Ishikawa (cell line): ENCODE data around the gene PTCRA.

Experiments
- CEBPB ChIP-seq: IDR thresholded peaks from 2 replicates; pipeline ENCODE4 v1.6.1; 2012
- EP300 ChIP-seq: IDR thresholded peaks from 2 replicates; pipeline ENCODE4 v1.6.1; 2012; ENCODE audit warnings: borderline replicate concordance
- FOXM1 ChIP-seq: IDR thresholded peaks from 2 replicates; pipeline ENCODE4 v1.6.1; 2012; ENCODE audit warnings: low read depth, borderline replicate concordance
- MAX ChIP-seq: IDR thresholded peaks from 2 replicates; pipeline ENCODE4 v1.6.1; 2012
- NFIC ChIP-seq: IDR thresholded peaks from 2 replicates; pipeline ENCODE4 v1.6.1; 2012
- REST ChIP-seq: IDR thresholded peaks from 2 replicates; pipeline ENCODE4 v1.6.1; 2012; ENCODE audit warnings: low read depth, mild to moderate bottlenecking
- TAF1 ChIP-seq: IDR thresholded peaks from 2 replicates; pipeline ENCODE4 v1.6.1; 2012; ENCODE audit warnings: low read depth, mild to moderate bottlenecking
- USF1 ChIP-seq: IDR thresholded peaks from 2 replicates; pipeline ENCODE4 v1.6.1; 2012
- YY1 ChIP-seq: IDR thresholded peaks from 2 replicates; pipeline ENCODE4 v1.6.1; 2012; ENCODE audit warnings: low read depth
- ZBTB7A ChIP-seq: IDR thresholded peaks from 2 replicates; pipeline ENCODE4 v1.6.1; 2012; ENCODE audit warnings: low read depth

- TF ChIP-seq REST (no peak), CEBPB (no peak), TAF1 (no peak), EP300 (no peak), FOXM1 (no peak), NFIC (no peak), USF1 (no peak), MAX (no peak), YY1 (no peak), ZBTB7A (no peak)
Measured at GRCh38 chr6:42907336-42907735, 8.5 kb upstream of the PTCRA start.
